GM19395 (cell line): ENCODE results near the gene LOC101059915.

Experiments
- ATAC-seq: cut with Tn5 transposase; IDR thresholded peaks from one replicate; pipeline ENCODE4 v1.9.1; 2021; ENCODE audit warnings: mild to moderate bottlenecking, moderate library complexity; ENCODE audit not compliant: unreplicated experiment

Gene LOC101059915

DNA sequence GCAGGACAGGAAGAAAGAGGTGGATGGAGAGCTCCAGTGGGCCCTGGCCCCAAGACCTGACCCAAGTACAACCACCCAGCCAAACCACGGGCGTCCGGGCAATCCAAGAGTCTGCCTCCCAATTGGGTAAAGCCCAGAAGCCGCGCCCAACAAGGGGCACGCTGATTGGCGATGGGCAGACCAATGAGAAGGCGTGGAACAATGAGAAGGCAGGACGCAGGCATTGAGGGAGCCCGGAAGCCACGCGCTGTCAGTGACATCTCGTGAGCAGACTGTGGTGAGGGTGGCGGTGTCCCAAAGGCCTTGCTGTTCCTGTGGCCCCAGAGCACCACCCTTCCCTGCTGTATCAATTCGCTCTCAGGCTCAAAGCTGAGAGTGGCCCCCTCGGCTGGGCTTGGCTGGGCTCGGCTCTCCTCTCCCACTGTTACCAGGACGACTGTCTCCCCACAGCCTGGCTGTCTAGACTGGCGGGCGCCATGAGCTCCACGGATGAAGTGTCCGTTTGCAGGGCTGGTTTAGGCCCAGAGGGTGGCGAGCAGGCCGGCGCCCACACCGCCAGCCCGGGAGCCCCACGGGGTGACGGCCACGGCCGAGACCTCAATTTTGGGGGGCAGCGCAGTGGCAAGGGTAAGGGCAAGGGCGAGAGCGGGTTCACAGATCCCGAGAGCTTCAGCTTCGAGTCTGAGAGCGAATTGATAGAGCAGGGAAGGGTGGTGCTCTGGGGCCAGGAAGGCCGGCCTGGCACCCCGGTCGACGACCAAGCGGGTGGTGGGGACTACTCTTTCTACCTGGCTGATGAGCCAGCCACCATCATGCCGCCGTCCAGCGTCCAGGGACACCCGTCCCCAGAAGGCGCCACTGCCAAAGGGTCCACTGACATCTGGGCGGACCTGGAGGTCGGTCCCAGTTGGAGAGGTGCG is at the start of gene LOC101059915:
TSS of gene LOC101059915 (plus strand) at position 219 of the 920 bp plus-strand sequence.
- ATAC-seq: no peak

DNA sequence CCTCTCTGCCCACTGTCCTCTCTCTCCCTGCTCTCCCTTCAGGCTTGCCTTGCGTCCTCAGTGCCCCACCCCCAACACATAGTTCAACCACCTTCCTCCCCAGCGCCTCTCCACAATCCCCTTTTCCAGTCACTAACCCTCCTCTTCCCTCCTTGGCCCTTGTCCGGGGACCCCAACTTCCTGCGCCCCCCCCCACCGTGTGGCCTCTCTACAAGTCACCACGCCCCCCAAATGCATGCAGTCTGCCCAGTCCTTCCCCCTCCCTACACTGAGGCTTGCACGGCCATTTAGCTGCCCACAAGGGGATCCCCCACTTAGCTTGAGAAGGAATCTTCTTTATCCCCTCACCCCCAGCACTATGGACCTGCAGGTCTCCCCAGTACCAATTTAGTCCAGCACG is 49.6 kb upstream of the LOC101059915 start:
- no peak for ATAC-seq

GRCh38 chrX:71618303-71618721 is 49.0 kb upstream of the LOC101059915 start, which contains the start of gene CXCR3:
Gene CXCR3, minus strand, starts transcription at chrX:71618511. Its CDS starts 62 bp downstream, at chrX:71618449.
- ATAC-seq: peak; percentile 61

DNA sequence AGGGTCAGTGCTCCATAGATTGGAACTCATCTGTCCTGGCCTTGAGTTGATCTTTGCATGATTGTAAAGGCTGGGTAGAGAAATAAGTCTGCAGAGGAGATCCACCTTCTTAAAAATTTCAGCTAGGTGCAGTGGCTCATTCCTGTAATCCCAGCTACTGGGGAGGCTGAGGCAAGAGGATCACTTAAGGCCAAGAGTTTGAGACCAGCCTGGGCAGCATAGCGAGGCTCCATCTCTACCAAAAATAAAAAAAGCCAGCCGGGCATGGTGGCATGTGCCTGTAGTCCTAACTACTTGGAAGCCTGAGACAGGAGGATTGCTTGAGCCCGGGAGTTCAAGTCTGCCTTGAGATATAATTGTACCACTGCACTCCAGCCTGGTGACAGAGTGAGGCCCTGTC is 48.6 kb upstream of the LOC101059915 start:
- ATAC-seq: no peak

- ATAC-seq: no peak
Observed at GRCh38 chrX:71619193-71619592, 48.2 kb upstream of the LOC101059915 start.

DNA sequence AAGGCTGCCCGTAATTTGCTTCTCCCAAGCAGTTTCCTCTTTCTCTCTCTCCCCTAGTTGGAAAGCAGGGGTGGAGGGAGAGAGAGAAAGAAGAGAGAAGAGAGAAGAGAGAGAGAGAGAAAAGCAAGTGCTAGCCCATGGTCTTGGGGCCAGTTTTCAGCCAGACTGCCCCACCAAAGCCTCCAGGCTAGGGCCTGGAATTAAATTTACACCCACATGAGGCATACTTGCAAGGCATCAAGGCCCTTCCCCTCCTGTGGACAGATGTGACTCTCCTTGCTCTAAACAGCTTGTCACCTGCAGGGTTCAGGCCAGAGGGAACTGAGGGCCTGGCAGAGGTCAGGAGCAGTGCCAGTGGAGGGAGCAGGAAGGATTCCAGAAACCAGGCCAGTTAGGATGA is 47.4 kb upstream of the LOC101059915 start:
- ATAC-seq: no peak

DNA sequence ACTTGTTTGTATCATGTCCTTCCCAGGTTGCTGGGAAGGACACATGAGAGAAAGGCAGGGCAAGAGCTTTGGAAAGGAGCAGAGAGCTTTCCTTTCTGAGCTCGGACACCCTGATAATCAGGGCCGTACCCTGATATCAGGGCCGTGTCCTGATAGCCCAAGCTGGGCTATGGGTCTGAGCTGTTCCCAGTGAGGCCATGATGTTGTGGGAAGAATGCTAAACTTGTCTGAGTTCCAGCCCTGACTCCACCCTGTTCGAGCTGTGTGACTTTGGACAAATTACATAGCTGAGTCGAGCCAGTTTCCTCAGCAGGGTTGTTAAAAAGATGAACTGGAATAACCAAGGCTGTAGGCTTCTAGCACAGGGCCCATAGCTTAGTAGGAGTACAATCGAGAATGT is 45.7 kb upstream of the LOC101059915 start:
- no peak for ATAC-seq

- ATAC-seq: no peak
Observed at GRCh38 chrX:71622032-71622575, 45.2 kb upstream of the LOC101059915 start.

- ATAC-seq: peak; percentile 61
Observed at GRCh38 chrX:71622576-71623450, 44.5 kb upstream of the LOC101059915 start.

- no peak for ATAC-seq
Observed at GRCh38 chrX:71623714-71624113, 43.6 kb upstream of the LOC101059915 start.

DNA sequence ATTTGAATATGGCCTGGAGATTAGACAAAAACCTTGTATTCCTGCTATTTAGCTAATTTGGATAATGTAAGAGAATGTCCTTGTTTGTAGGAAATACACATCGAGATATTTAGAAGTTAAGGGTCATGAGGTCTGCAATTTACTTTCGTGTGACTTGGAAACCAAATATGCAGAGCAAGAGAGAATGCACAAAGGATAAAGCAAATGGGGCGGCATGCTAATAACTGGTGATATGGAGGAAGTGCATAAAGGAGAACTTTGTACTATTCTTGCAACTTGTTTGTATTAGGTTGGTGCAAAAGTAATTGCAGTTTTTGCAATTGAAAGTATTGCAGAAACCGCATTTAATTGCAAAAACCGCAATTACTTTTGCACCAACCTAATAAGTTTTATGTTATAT is 41.9 kb upstream of the LOC101059915 start:
- no peak for ATAC-seq

GRCh38 chrX:71626576-71626975 is 40.8 kb upstream of the LOC101059915 start:
- ATAC-seq: no peak

DNA sequence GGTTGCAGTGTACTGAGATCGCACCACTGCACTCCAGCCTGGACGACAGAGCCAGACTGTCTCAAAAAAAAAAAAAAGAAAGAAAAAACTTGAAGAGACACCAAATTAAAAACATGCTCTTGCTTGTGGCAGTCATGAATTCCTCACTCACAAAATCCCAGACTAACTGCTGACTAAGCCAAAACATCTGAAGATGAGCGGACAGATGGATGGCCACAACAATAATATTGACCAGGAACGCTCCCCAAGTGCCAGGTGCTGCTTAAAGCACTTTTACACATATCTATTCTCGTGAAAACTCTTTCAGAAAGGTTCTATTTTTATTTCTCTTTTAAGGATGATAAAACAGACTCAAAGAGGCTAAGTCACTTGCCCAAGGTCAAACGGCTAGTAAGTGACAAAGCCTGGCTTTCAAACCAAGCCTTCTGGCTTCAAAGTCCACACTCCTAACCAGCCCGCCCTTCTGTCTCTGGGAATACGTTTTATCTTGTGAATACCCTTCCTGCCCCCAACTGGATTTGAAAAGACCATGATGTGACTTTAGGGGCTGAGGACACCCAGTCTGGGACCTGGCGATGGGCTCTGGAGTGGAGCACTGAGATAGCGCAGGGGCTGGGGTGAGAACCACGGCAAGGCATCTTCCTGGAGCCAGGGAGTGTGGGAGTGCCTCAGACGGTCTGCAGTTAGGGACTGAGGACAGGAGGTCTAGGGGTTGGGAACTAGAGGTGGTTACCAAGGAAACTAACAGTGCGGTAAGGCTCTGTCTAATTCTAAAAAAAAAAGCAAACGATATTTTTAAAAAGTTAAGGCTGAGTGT is 39.5 kb upstream of the LOC101059915 start:
- no peak for ATAC-seq

- peak; percentile 77 for ATAC-seq
Observed at GRCh38 chrX:71629467-71629866, 37.9 kb upstream of the LOC101059915 start.

GRCh38 chrX:71632923-71633657 is 34.3 kb upstream of the LOC101059915 start:
- peak; percentile 50 for ATAC-seq

DNA sequence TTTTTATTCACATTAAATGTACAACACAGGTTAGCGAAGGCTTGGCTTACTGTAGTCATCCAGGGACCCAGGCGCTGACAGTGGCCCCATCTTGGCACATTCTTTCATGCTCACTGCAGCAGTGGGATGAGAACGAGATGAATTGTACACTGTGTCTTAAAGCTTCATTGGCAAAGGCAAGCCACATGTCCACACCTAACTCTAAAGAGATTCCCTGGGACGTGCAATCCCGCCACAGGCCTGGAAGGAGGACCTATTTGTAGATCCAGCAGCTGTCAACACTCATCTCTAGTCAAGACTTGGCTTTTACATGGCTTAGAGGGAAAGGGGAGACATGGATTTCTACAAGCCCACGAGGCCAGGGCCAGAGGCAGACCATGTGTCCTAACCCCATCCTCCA is 33.0 kb upstream of the LOC101059915 start:
- no peak for ATAC-seq

GRCh38 chrX:71636438-71637252 is 30.7 kb upstream of the LOC101059915 start:
- no peak for ATAC-seq

GRCh38 chrX:71637253-71637618 is 30.1 kb upstream of the LOC101059915 start:
- no peak for ATAC-seq

DNA sequence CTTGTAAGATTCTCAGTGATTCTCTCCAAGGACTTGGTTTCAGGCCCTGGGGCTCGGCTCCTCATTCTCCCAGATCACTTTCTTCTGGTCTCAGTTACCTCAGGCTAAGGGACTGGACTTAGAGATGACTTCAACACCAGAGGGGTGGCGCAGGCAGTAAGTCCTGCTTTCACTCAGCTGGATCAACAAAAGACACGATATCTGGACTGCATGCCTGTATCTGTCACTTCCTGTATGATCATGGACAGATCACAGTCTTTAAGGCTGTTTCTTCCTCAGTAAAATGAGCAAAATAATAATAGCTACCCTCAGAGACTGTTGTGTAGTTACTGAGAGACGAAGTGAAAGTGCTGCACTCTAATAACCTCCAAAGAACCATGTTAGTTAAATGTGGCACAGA is 29.5 kb upstream of the LOC101059915 start:
- no peak for ATAC-seq
